Measurements from ENCODE around the gene UPK3A. TPM values are rescaled to one million over a fixed set of nuclear protein-coding genes. Genes with fewer than 3 reads are reported as not detected.

The UPK3A gene
- total and polyA plus RNA-seq, 2 of the 8 experiments (the other 6 are each of a cell fraction or from before 2014, with no cell fraction given): 0.35 to 1.7 TPM

GRCh38 chr22:45254388-45254787, 30.4 kb upstream of the UPK3A start:
- Histone ChIP-seq H2AFZ (ENCODE audit: low read length) (no peak overlapping the region), H3K27me3 (replicated peaks in 1 of 4; ENCODE audit: control insufficient read depth in 3 of 4, extremely low read depth in 1 of 4, insufficient read depth in 3 of 4, low read length in 3 of 4) (no peaks in the 10 kb centered on the region), H2BK20ac (ENCODE audit: low read length) (no peak overlapping the region), H2BK12ac (ENCODE audit: low read depth, low read length) (no peak overlapping the region), H3K14ac (ENCODE audit: insufficient read length) (no peak overlapping the region), H3K9ac (replicated peaks in 1 of 4; ENCODE audit: extremely low read depth in 1 of 4, low read depth in 3 of 4, low read length in 3 of 4) (no peak overlapping the region), H4K8ac (ENCODE audit: extremely low read depth, insufficient read depth, low read length) (no peak overlapping the region), H2BK15ac (ENCODE audit: low read length) (no peak overlapping the region), H3K56ac (replicated peaks; ENCODE audit: insufficient read length, low read depth, low read length) (no peak overlapping the region), H3K36me3 (ENCODE audit: control insufficient read depth in 2 of 4, insufficient read depth in 4 of 4, low read length in 3 of 4) (no peaks in the 10 kb centered on the region), H2BK120ac (replicated peaks; ENCODE audit: low read depth, low read length) (no peak overlapping the region), H3K4me2 (ENCODE audit: insufficient read depth in 1 of 2, low read depth in 2 of 2, low read length in 2 of 2) (no peak overlapping the region), H3K4ac (replicated peaks; ENCODE audit: insufficient read length, low read depth, low read length) (no peak overlapping the region), H4K20me1 (replicated peaks in 1 of 2; ENCODE audit: control insufficient read depth in 1 of 2, insufficient read depth in 2 of 2, low read length in 2 of 2) (no peaks in the 10 kb centered on the region), H3K4me3 (ENCODE audit: extremely low read depth in 1 of 4, insufficient read depth in 2 of 4, low read depth in 3 of 4, low read length in 4 of 4) (no peak overlapping the region), H3K23ac (ENCODE audit: insufficient read length) (no peak overlapping the region), H3K9me3 (ENCODE audit: insufficient read depth in 2 of 2, low read depth in 1 of 2, low read length in 1 of 2) (peaks cover 0 to 2% of the 10 kb centered on the region in 2 experiments; a peak in 1 of 4 replicates), H2BK5ac (ENCODE audit: low read depth, low read length) (no peak overlapping the region), H3K79me2 (ENCODE audit: control insufficient read depth in 1 of 2, insufficient read depth in 2 of 2, low read length in 2 of 2) (no peaks in the 10 kb centered on the region), H2AK5ac (ENCODE audit: low read depth, low read length) (no peak overlapping the region), H3K4me1 (replicated peaks in 1 of 4; ENCODE audit: control insufficient read depth in 3 of 4, insufficient read depth in 4 of 4, low read length in 3 of 4) (no peaks in the 10 kb centered on the region), H4K5ac (ENCODE audit: insufficient read length, low read depth, low read length) (no peak overlapping the region), H3K79me1 (ENCODE audit: low read depth, low read length) (no peaks in the 10 kb centered on the region), H4K91ac (replicated peaks; ENCODE audit: insufficient read length, low read length) (peak overlapping the region; percentile 54), H3K18ac (ENCODE audit: extremely low read depth, low read length) (no peak overlapping the region), H3K27ac (ENCODE audit: low read depth, low read length) (no peak overlapping the region), H3K23me2 (ENCODE audit: low read depth, low read length) (no peaks in the 10 kb centered on the region)
- ChIA-PET CTCF (ENCODE audit: partially characterized antibody) (interaction anchor here (1.0 to 2.0 kb wide), 2 partner anchors 8 to 45 kb away, joined by 3 to 5 read pairs; no protein-coding TSS in a partner anchor), POLR2A (ENCODE audit: partially characterized antibody) (interaction anchor here (0.6 to 1.1 kb wide), 2 partner anchors 65 to 841 kb away, joined by 3 read pairs; no protein-coding TSS in a partner anchor)
- no peak for FAIRE-seq
- 95% methylated on average over 7 of the region's 7 CpGs; no CpG with 5 or more reads in 1 of the 2 experiments for WGBS, 2 experiments (ENCODE audit: extremely low coverage in 1 of 2, insufficient coverage in 1 of 2, insufficient read length in 1 of 2, insufficient replicate concordance in 2 of 2, low coverage in 1 of 2, low lambda C conversion rate in 2 of 2, missing lambda C conversion rate in 1 of 2)
- DNase-seq (ENCODE audit: low read depth in 1 of 2, low spot score in 2 of 2): no peak
- TF ChIP-seq KDM5A (IDR thresholded peaks at IDR 0.05; ENCODE audit: low read length) (no peak), USF2 (IDR thresholded peaks at IDR 0.05; ENCODE audit: low read length) (no peak), YY1 (IDR thresholded peaks at IDR 0.05; ENCODE audit: low read depth, low read length) (no peak)
